HG03565 (cell line): ENCODE results near the gene ZGPAT.

ENCODE experiments used
- ATAC-seq: cut with Tn5 transposase; IDR thresholded peaks from one replicate; pipeline ENCODE4 v1.9.1; 2021; ENCODE audit warnings: mild to moderate bottlenecking, moderate library complexity; ENCODE audit not compliant: unreplicated experiment

The ZGPAT gene

GRCh38 chr20:63691711-63692435, 16.0 kb upstream of the ZGPAT start:
- ATAC-seq, result no peak

- no peak for ATAC-seq
These were observed 15.3 kb upstream of the ZGPAT start for GRCh38 chr20:63692436-63693082.

- ATAC-seq, result no peak
These were observed 14.6 kb upstream of the ZGPAT start for GRCh38 chr20:63693083-63693732.

GRCh38 chr20:63693733-63694583, 13.9 kb upstream of the ZGPAT start:
- no peak for ATAC-seq

DNA sequence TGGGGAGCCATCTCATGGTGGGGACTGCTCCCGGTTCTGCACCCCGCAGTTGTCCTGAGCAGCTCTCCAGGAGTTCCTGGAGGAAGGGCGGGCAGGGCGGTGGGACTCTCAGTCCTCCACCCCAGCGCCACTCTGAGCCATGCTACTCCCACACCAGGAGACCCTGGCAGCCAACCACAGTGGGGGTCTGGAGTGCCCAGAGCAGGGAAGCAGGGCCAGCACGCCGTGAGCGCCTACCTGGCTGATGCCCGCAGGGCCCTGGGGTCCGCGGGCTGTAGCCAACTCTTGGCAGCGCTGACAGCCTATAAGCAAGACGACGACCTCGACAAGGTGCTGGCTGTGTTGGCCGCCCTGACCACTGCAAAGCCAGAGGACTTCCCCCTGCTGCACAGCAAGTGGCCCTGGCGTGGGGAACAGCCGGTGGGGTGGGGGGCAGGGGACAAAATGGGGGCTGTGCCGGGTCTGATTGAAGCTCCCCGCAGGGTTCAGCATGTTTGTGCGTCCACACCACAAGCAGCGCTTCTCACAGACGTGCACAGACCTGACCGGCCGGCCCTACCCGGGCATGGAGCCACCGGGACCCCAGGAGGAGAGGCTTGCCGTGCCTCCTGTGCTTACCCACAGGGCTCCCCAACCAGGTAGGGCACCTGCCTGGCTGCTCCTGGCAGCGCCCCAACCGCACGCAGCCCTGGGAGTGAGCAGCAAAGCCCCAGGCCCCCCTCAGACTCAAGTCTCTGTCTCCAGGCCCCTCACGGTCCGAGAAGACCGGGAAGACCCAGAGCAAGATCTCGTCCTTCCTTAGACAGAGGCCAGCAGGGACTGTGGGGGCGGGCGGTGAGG, 13.0 kb upstream of the ZGPAT start:
- ATAC-seq, result no peak

- ATAC-seq, result no peak
These were observed 12.2 kb upstream of the ZGPAT start for GRCh38 chr20:63695424-63696305.

GRCh38 chr20:63696306-63696627, 11.6 kb upstream of the ZGPAT start:
- no peak for ATAC-seq

- ATAC-seq, result no peak
These were observed 11.0 kb upstream of the ZGPAT start, which contains the start of gene TNFRSF6B for GRCh38 chr20:63696628-63697356. TSS of gene TNFRSF6B (plus strand) at chr20:63696652. CDS start at chr20:63696768, 116 bp downstream.

- no peak for ATAC-seq
These were observed 10.4 kb upstream of the ZGPAT start for GRCh38 chr20:63697357-63697867.

DNA sequence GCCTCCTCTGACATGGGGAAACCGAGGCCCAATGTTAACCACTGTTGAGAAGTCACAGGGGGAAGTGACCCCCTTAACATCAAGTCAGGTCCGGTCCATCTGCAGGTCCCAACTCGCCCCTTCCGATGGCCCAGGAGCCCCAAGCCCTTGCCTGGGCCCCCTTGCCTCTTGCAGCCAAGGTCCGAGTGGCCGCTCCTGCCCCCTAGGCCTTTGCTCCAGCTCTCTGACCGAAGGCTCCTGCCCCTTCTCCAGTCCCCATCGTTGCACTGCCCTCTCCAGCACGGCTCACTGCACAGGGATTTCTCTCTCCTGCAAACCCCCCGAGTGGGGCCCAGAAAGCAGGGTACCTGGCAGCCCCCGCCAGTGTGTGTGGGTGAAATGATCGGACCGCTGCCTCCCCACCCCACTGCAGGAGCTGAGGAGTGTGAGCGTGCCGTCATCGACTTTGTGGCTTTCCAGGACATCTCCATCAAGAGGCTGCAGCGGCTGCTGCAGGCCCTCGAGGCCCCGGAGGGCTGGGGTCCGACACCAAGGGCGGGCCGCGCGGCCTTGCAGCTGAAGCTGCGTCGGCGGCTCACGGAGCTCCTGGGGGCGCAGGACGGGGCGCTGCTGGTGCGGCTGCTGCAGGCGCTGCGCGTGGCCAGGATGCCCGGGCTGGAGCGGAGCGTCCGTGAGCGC, 9.8 kb upstream of the ZGPAT start:
- no peak for ATAC-seq

GRCh38 chr20:63698739-63699465, 8.9 kb upstream of the ZGPAT start:
- no peak for ATAC-seq

- no peak for ATAC-seq
These were observed 8.2 kb upstream of the ZGPAT start for GRCh38 chr20:63699466-63700198.

GRCh38 chr20:63700199-63701050, 7.4 kb upstream of the ZGPAT start:
- no peak for ATAC-seq

GRCh38 chr20:63701051-63701328, 6.8 kb upstream of the ZGPAT start:
- ATAC-seq, result no peak

DNA sequence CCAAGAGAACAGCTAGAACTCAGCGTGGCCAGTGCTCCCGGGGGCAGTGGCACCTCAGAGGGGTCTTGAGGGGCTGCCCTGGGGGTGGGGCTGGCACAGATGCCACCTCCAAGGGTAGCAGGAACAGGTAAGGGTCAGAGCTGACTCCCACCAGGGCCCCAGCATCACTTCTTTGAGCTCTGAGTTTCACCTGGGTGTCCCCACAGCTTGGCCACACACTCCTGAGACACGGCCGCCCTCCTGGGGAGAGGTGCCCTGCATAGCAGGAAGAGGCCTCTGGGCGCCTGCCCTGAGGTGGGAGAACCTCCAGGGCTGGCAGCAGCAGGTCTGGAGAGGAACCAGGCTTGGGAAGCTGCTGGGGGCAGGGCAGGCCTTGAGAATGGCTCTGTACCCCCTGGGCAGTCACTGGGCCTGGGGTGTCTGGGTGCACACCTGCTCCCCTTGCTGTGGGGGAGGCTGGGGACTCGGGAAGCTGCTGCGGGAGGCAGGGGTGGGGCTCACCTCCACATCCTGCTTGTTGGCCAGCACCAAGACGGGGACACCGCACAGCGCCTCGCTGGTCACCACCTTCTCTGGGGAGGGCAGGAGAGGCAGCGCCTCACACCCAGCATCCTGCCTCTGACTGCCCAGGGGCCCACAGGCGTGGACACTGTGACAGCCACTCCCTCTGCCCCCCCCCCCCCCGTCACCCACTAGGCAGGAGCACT, 6.4 kb upstream of the ZGPAT start:
- no peak for ATAC-seq
